Erythroblast (primary cell): ENCODE results near the gene RHD.

ENCODE experiments used
- GATA1 ChIP-seq: IDR thresholded peaks from 2 replicates; pipeline ENCODE4 v1.6.1; 2011; ENCODE audit warnings: low read depth, mild to moderate bottlenecking, control low read depth, low read length, moderate library complexity
- POLR2A ChIP-seq: IDR thresholded peaks from 2 replicates; pipeline ENCODE4 v1.6.1; 2011; ENCODE audit warnings: mild to moderate bottlenecking, low read length

DNA sequence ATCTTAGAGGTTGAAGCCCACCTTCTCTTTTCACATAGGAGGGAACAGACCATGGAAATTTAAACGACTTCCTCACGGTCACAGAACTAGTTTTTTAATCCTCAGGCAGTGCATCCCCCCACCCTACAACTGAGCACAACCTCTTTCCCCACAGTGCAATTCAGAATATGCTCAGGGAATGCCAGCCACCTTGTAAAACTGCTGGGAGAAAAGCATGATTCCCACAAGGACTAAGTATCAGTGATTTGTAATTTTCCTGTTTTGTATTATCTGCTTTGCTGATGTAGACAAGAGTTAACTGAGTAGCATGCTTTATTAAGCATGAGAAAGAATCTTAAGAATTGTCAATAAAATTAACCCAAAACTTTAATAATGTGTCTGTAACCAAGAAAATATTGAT lies 89.6 kb downstream of the RHD start:
- TF ChIP-seq POLR2A: no peak
- no peak for TF ChIP-seq GATA1
